HEK293 (cell line): ENCODE measurements around the gene SPRED3.

Experiments used
- GFI1B ChIP-seq: fragments of 450-650 bp; formaldehyde crosslinking; IDR thresholded peaks from 2 replicates; pipeline ENCODE4 v1.5.1; 2016; ENCODE audit warnings: missing biosample characterization, missing genetic modification characterization
- HIC1 ChIP-seq: fragments of 450-650 bp; formaldehyde crosslinking; IDR thresholded peaks from 2 replicates; pipeline ENCODE4 v1.5.1; 2016; ENCODE audit warnings: missing biosample characterization, missing genetic modification characterization
- KLF7 ChIP-seq: fragments of 450-650 bp; formaldehyde crosslinking; IDR thresholded peaks from 2 replicates; pipeline ENCODE4 v1.5.1; 2016; ENCODE audit warnings: missing biosample characterization, missing genetic modification characterization, borderline replicate concordance
- MYNN ChIP-seq: fragments of 450-650 bp; formaldehyde crosslinking; IDR thresholded peaks from 2 replicates; pipeline ENCODE4 v1.5.1; 2016; ENCODE audit warnings: missing biosample characterization, missing genetic modification characterization, borderline replicate concordance
- SP2 ChIP-seq: fragments of 450-650 bp; formaldehyde crosslinking; IDR thresholded peaks from 2 replicates; pipeline ENCODE4 v1.5.1; 2016; ENCODE audit warnings: missing biosample characterization, missing genetic modification characterization
- SP3 ChIP-seq: fragments of 450-650 bp; formaldehyde crosslinking; IDR thresholded peaks from 2 replicates; pipeline ENCODE4 v1.5.1; 2016; ENCODE audit warnings: missing biosample characterization, missing genetic modification characterization
- SP7 ChIP-seq: fragments of 450-650 bp; formaldehyde crosslinking; IDR thresholded peaks from 2 replicates; pipeline ENCODE4 v1.5.1; 2016; ENCODE audit warnings: missing biosample characterization, missing genetic modification characterization
- TSHZ1 ChIP-seq: fragments of 450-650 bp; formaldehyde crosslinking; IDR thresholded peaks from 2 replicates; pipeline ENCODE4 v1.5.1; 2016; ENCODE audit warnings: missing biosample characterization, missing genetic modification characterization, borderline replicate concordance
- WT1 ChIP-seq: fragments of 450-650 bp; formaldehyde crosslinking; IDR thresholded peaks from 2 replicates; pipeline ENCODE4 v1.5.1; 2016; ENCODE audit warnings: missing biosample characterization, missing genetic modification characterization
- ZBTB11 ChIP-seq: fragments of 450-650 bp; formaldehyde crosslinking; conservative IDR thresholded peaks from 2 replicates; pipeline ENCODE4 v1.5.1; 2016; ENCODE audit warnings: low read depth, missing biosample characterization, missing genetic modification characterization
- ZBTB17 ChIP-seq: fragments of 450-650 bp; formaldehyde crosslinking; IDR thresholded peaks from 2 replicates; pipeline ENCODE4 v1.5.1; 2016; ENCODE audit warnings: missing biosample characterization, missing genetic modification characterization
- ZBTB48 ChIP-seq: fragments of 450-650 bp; formaldehyde crosslinking; IDR thresholded peaks from 2 replicates; pipeline ENCODE4 v1.5.1; 2016; ENCODE audit warnings: missing biosample characterization, missing genetic modification characterization
- ZBTB7A ChIP-seq: fragments of 450-650 bp; formaldehyde crosslinking; IDR thresholded peaks from 2 replicates; pipeline ENCODE4 v1.5.1; 2016; ENCODE audit warnings: low read depth, missing biosample characterization, missing genetic modification characterization
- ZEB2 ChIP-seq: fragments of 450-650 bp; formaldehyde crosslinking; IDR thresholded peaks from 2 replicates; pipeline ENCODE4 v1.5.1; 2016; ENCODE audit warnings: missing biosample characterization, missing genetic modification characterization
- ZFP3 ChIP-seq: fragments of 450-650 bp; formaldehyde crosslinking; IDR thresholded peaks from 2 replicates; pipeline ENCODE4 v1.5.1; 2016; ENCODE audit warnings: low read depth, missing biosample characterization, missing genetic modification characterization
- ZNF10 ChIP-seq: fragments of 450-650 bp; formaldehyde crosslinking; IDR thresholded peaks from 2 replicates; pipeline ENCODE4 v1.5.1; 2017; ENCODE audit warnings: missing biosample characterization, missing genetic modification characterization
- ZNF133 ChIP-seq: fragments of 450-650 bp; formaldehyde crosslinking; IDR thresholded peaks from 2 replicates; pipeline ENCODE4 v1.5.1; 2016; ENCODE audit warnings: missing biosample characterization, missing genetic modification characterization
- ZNF2 ChIP-seq: fragments of 450-650 bp; formaldehyde crosslinking; IDR thresholded peaks from 2 replicates; pipeline ENCODE4 v1.5.1; 2016; ENCODE audit warnings: missing biosample characterization, missing genetic modification characterization
- ZNF223 ChIP-seq: fragments of 450-650 bp; formaldehyde crosslinking; IDR thresholded peaks from 2 replicates; pipeline ENCODE4 v1.5.1; 2016; ENCODE audit warnings: missing biosample characterization, missing genetic modification characterization
- ZNF23 ChIP-seq: fragments of 450-650 bp; formaldehyde crosslinking; IDR thresholded peaks from 2 replicates; pipeline ENCODE4 v1.5.1; 2016; ENCODE audit warnings: missing biosample characterization, missing genetic modification characterization, borderline replicate concordance
- ZNF24 ChIP-seq: fragments of 450-650 bp; formaldehyde crosslinking; IDR thresholded peaks from 2 replicates; pipeline ENCODE4 v1.5.1; 2016; ENCODE audit warnings: missing biosample characterization, missing genetic modification characterization
- ZNF274 ChIP-seq, 2 experiments: fragments of 200-500 bp in 1 of 2; fragments of 450-650 bp in 1 of 2; sonication (Bioruptor generic) in 1 of 2; formaldehyde crosslinking in 1 of 2; IDR thresholded peaks; 2 replicates each; pipeline versions ENCODE4 v1.5.1 to v1.6.1; 2014 to 2016; ENCODE audit warnings: borderline replicate concordance in 1 of 2, inconsistent platforms in 1 of 2, low read length in 1 of 2, missing biosample characterization in 1 of 2, missing genetic modification characterization in 1 of 2
- ZNF311 ChIP-seq: fragments of 450-650 bp; formaldehyde crosslinking; IDR thresholded peaks from 2 replicates; pipeline ENCODE4 v1.5.1; 2017; ENCODE audit warnings: missing biosample characterization, missing genetic modification characterization, borderline replicate concordance
- ZNF341 ChIP-seq: fragments of 450-650 bp; formaldehyde crosslinking; IDR thresholded peaks from 2 replicates; pipeline ENCODE4; 2016; ENCODE audit warnings: low read depth, missing biosample characterization, missing genetic modification characterization
- ZNF501 ChIP-seq: fragments of 450-650 bp; formaldehyde crosslinking; IDR thresholded peaks from 2 replicates; pipeline ENCODE4 v1.5.1; 2016; ENCODE audit warnings: missing biosample characterization, missing genetic modification characterization
- ZNF704 ChIP-seq: fragments of 450-650 bp; formaldehyde crosslinking; IDR thresholded peaks from 2 replicates; pipeline ENCODE4 v1.5.1; 2016; ENCODE audit warnings: missing biosample characterization, missing genetic modification characterization
- ZSCAN18 ChIP-seq: fragments of 450-650 bp; formaldehyde crosslinking; IDR thresholded peaks from 2 replicates; pipeline ENCODE4 v1.5.1; 2016; ENCODE audit warnings: missing biosample characterization, missing genetic modification characterization

The SPRED3 gene

GRCh38 chr19:38362076-38362945 is 26.2 kb upstream of the SPRED3 start (continued):
- TF ChIP-seq ZNF311 (tag by site-specific recombination) (no peak), ZFP3 (tag by site-specific recombination) (no peak), ZSCAN18 (tag by site-specific recombination) (no peak), HIC1 (tag by site-specific recombination) (peak; percentile 72), ZNF341 (tag by site-specific recombination) (peak; percentile 49), ZNF704 (no peak), ZEB2 (tag by site-specific recombination) (peak; percentile 90), SP3 (peak; percentile 97), ZNF10 (peak; percentile 50; the same call in 1 of the 2 replicates), SP7 (tag by site-specific recombination) (peak; percentile 77), WT1 (peak; percentile 73; the same call in 1 of the 2 replicates), KLF7 (tag by site-specific recombination) (peak; percentile 49; the same call in 1 of the 2 replicates), ZBTB7A (tag by site-specific recombination) (peak; percentile 90; the same call in 1 of the 2 replicates), ZNF23 (no peak), MYNN (tag by site-specific recombination) (0 out of 2 replicates have a peak, but pooled peaks have one; percentile 41), ZNF501 (tag by site-specific recombination) (peak; percentile 52; the same call in 1 of the 2 replicates), ZNF223 (no peak), ZBTB11 (peak; percentile 89), SP2 (tag by site-specific recombination) (peak; percentile 83), ZNF274 (IDR thresholded peaks at IDR 0.05; ENCODE audit: low read length) (no peak), ZNF274 (tag by site-specific recombination; IDR thresholded peaks at IDR 0.05; ENCODE audit: borderline replicate concordance) (no peak), ZNF24 (tag by site-specific recombination) (peak; percentile 75), GFI1B (no peak; the same call in 1 of the 2 replicates), ZBTB48 (tag by site-specific recombination) (peak; percentile 59; the same call in 1 of the 2 replicates), ZNF133 (0 out of 2 replicates have a peak, but pooled peaks have one; percentile 13), TSHZ1 (tag by site-specific recombination) (no peak), ZNF2 (tag by site-specific recombination) (peak; percentile 69; the same call in 1 of the 2 replicates), ZBTB17 (tag by site-specific recombination) (peak; percentile 91)
